DND-41 (cell line): ENCODE results near the gene CRACR2A.

Source experiments
- CTCF ChIP-seq: IDR thresholded peaks from 2 replicates; pipeline ENCODE4 v1.5.1; 2012; ENCODE audit warnings: borderline replicate concordance, low read length, moderate library complexity, mild to moderate bottlenecking; ENCODE audit not compliant: poor library complexity, severe bottlenecking; ENCODE audit errors: extremely low read depth
- EZH2 ChIP-seq: IDR thresholded peaks from 3 replicates; pipeline ENCODE4 v1.6.1; 2012; ENCODE audit warnings: borderline replicate concordance, low read depth, mild to moderate bottlenecking, moderate library complexity, low read length, inconsistent platforms; ENCODE audit not compliant: severe bottlenecking

- no peak for TF ChIP-seq CTCF
- no peak for TF ChIP-seq EZH2
Observed at GRCh38 chr12:3661028-3661427, 91.9 kb downstream of the CRACR2A start.
